Mesodermal cell (in vitro differentiated cells): ENCODE results near the gene STIMATE.

ENCODE experiments used
- H3K27ac ChIP-seq: 2 replicates; pipeline ENCODE4 v1.7.0; 2013; ENCODE audit warnings: mild to moderate bottlenecking, low read depth, low read length, moderate library complexity; ENCODE audit not compliant: severe bottlenecking
- H3K36me3 ChIP-seq: 2 replicates; pipeline ENCODE4 v1.7.1; 2013; ENCODE audit warnings: mild to moderate bottlenecking, low read length, moderate library complexity; ENCODE audit not compliant: control insufficient read depth, insufficient read depth
- H3K4me1 ChIP-seq: one replicate; pipeline ENCODE4 v1.7.1; 2013; ENCODE audit warnings: mild to moderate bottlenecking, low read length; ENCODE audit not compliant: insufficient read depth, control insufficient read depth, poor library complexity, severe bottlenecking
- H3K4me3 ChIP-seq: 2 replicates; pipeline ENCODE4 v1.7.0; 2013; ENCODE audit warnings: low read length, control low read depth, mild to moderate bottlenecking; ENCODE audit not compliant: insufficient read depth, poor library complexity, severe bottlenecking; ENCODE audit errors: extremely low read depth
- H3K9me3 ChIP-seq: 2 replicates; pipeline ENCODE4 v1.7.1; 2013; ENCODE audit warnings: mild to moderate bottlenecking, low read length, moderate library complexity; ENCODE audit not compliant: control insufficient read depth
- WGBS, 2 experiments: methylation state at CpG; one replicate each; pipeline ENCODE4 v1.1.5; 2013; ENCODE audit warnings: missing lambda C conversion rate in 2 of 2; ENCODE audit not compliant: insufficient coverage in 2 of 2; 5-methylcytosine and 5-hydroxymethylcytosine counted together

Gene STIMATE

GRCh38 chr3:52893723-52894122 is 3.6 kb downstream of the STIMATE start:
- H3K36me3 ChIP-seq: no peaks in the 10 kb centered on the region
- peaks cover 15% of the 10 kb centered on the region for H3K4me1 ChIP-seq
- no peak overlapping the region for H3K27ac ChIP-seq
- H3K9me3 ChIP-seq: no peaks in the 10 kb centered on the region
- H3K4me3 ChIP-seq: no peak overlapping the region
- WGBS, 2 experiments: 81 to 88% methylated on average over 3 to 4 of the region's 4 CpGs

- H3K27ac ChIP-seq: no peak overlapping the region
- H3K36me3 ChIP-seq: no peaks in the 10 kb centered on the region
- H3K9me3 ChIP-seq: no peaks in the 10 kb centered on the region
- no peak overlapping the region for H3K4me3 ChIP-seq
- H3K4me1 ChIP-seq: peaks cover 15% of the 10 kb centered on the region
- WGBS, 2 experiments: 91 to 93% methylated on average over 4 to 8 of the region's 8 CpGs
Measured at GRCh38 chr3:52892625-52893311, 4.6 kb downstream of the STIMATE start.

GRCh38 chr3:52892290-52892624 is 5.1 kb downstream of the STIMATE start:
- H3K4me3 ChIP-seq: no peak overlapping the region
- 75 to 100% methylated on average over 1 of the region's 5 CpGs for WGBS, 2 experiments
- peaks cover 15% of the 10 kb centered on the region for H3K4me1 ChIP-seq
- no peaks in the 10 kb centered on the region for H3K36me3 ChIP-seq
- H3K27ac ChIP-seq: no peak overlapping the region
- H3K9me3 ChIP-seq: no peaks in the 10 kb centered on the region

GRCh38 chr3:52891615-52892081 is 5.7 kb downstream of the STIMATE start:
- peaks cover 12% of the 10 kb centered on the region for H3K4me1 ChIP-seq
- no peak overlapping the region for H3K4me3 ChIP-seq
- 100% methylated on average over 1 to 2 of the region's 2 CpGs for WGBS, 2 experiments
- no peak overlapping the region for H3K27ac ChIP-seq
- H3K9me3 ChIP-seq: no peaks in the 10 kb centered on the region
- H3K36me3 ChIP-seq: no peaks in the 10 kb centered on the region

GRCh38 chr3:52891164-52891563 is 6.2 kb downstream of the STIMATE start:
- 93 to 97% methylated on average over 5 to 6 of the region's 9 CpGs for WGBS, 2 experiments
- Histone ChIP-seq H3K27ac (no peak overlapping the region), H3K4me3 (no peak overlapping the region)

GRCh38 chr3:52890735-52891134 is 6.6 kb downstream of the STIMATE start:
- H3K9me3 ChIP-seq: no peaks in the 10 kb centered on the region
- WGBS, 2 experiments: 89 to 90% methylated on average over 4 of the region's 5 CpGs
- H3K36me3 ChIP-seq: no peaks in the 10 kb centered on the region
- H3K4me3 ChIP-seq: no peak overlapping the region
- H3K27ac ChIP-seq: no peak overlapping the region
- H3K4me1 ChIP-seq: peaks cover 6% of the 10 kb centered on the region

More at GRCh38 chr3:52891164-52891563, 6.2 kb downstream of the STIMATE start:
- H3K9me3 ChIP-seq: no peaks in the 10 kb centered on the region
- no peaks in the 10 kb centered on the region for H3K36me3 ChIP-seq
- H3K4me1 ChIP-seq: peaks cover 7% of the 10 kb centered on the region

GRCh38 chr3:52889901-52890300 is 7.4 kb downstream of the STIMATE start:
- peaks cover 6% of the 10 kb centered on the region for H3K4me1 ChIP-seq
- 92 to 96% methylated on average over 6 to 7 of the region's 8 CpGs for WGBS, 2 experiments
- H3K9me3 ChIP-seq: no peaks in the 10 kb centered on the region
- H3K36me3 ChIP-seq: no peaks in the 10 kb centered on the region
- no peak overlapping the region for H3K4me3 ChIP-seq
- no peak overlapping the region for H3K27ac ChIP-seq

GRCh38 chr3:52887166-52887565 is 10.2 kb downstream of the STIMATE start:
- Histone ChIP-seq H3K4me3 (no peak overlapping the region), H3K27ac (no peak overlapping the region), H3K9me3 (no peaks in the 10 kb centered on the region), H3K36me3 (no peaks in the 10 kb centered on the region), H3K4me1 (peaks cover 6% of the 10 kb centered on the region)
- WGBS, 2 experiments: 90 to 95% methylated on average over 2 to 3 of the region's 4 CpGs

GRCh38 chr3:52886049-52886730 is 11.2 kb downstream of the STIMATE start:
- H3K36me3 ChIP-seq: no peaks in the 10 kb centered on the region
- H3K4me1 ChIP-seq: peaks cover 4% of the 10 kb centered on the region
- 86 to 93% methylated on average over 2 to 5 of the region's 5 CpGs for WGBS, 2 experiments
- no peaks in the 10 kb centered on the region for H3K9me3 ChIP-seq
- no peak overlapping the region for H3K4me3 ChIP-seq
- no peak overlapping the region for H3K27ac ChIP-seq

GRCh38 chr3:52882377-52882776 is 15.0 kb downstream of the STIMATE start:
- no peaks in the 10 kb centered on the region for H3K4me1 ChIP-seq
- no peaks in the 10 kb centered on the region for H3K9me3 ChIP-seq
- no peak overlapping the region for H3K4me3 ChIP-seq
- no peak overlapping the region for H3K27ac ChIP-seq
- WGBS, 2 experiments: 90% methylated on average over 3 of the region's 4 CpGs
- H3K36me3 ChIP-seq: no peaks in the 10 kb centered on the region

GRCh38 chr3:52881871-52882270 is 15.5 kb downstream of the STIMATE start:
- no peak overlapping the region for H3K4me3 ChIP-seq
- H3K36me3 ChIP-seq: no peaks in the 10 kb centered on the region
- WGBS, 2 experiments: 85 to 98% methylated on average over 4 of the region's 4 CpGs
- H3K4me1 ChIP-seq: no peaks in the 10 kb centered on the region
- H3K27ac ChIP-seq: no peak overlapping the region
- no peaks in the 10 kb centered on the region for H3K9me3 ChIP-seq
